ENCODE results near the gene YPEL4. TPM values are rescaled to one million over a fixed set of nuclear protein-coding genes. Genes with fewer than 3 reads are reported as not detected.

Gene YPEL4
- total RNA-seq, 1 donor from 2014 or later, result 5.3 TPM

DNA sequence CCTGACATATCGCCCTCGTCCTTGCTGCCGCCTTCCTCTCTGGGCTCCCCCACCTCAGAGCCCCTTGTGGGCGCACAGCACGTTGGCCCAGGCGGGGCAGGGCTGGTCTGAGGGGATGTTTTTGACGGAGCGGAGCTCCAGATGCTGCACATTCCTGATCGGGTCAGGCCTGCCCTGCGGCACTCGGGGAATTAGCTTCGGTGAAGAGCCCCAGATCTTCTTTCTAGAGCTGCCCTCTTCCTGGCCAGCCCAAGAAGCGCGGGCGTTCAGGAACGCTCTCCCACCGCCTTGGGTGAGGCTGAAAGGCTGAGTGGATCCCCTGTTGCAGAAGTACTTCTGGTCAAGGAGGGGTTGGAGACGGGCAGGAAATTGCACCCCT, 12.1 kb downstream of the YPEL4 start:
- FAIRE-seq (no peak), DNase-seq (ENCODE audit: low spot score in 2 of 2) (peak in 1 of 2 donors; percentile 30)

DNA sequence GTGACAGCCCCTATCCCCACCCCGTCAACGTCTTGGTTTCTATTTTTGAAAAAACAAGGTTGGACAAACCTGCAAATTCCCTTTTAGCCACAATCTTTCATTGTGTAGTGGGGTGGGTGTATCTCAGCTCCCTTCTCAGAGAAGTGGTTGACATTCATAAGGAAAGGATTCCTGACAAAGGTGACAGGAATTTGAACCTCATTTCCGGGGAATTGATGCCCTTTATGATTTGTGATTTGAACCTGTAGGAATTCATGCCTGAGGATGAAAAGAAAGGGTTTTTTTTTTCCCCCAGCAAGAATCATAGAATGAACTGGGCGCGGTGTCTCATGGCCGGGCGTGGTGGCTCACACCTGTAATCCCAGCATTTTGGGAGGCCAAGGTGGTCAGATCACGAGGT, 14.5 kb downstream of the YPEL4 start:
- no peak for FAIRE-seq
- no peak for DNase-seq (ENCODE audit: low spot score in 2 of 2)

DNA sequence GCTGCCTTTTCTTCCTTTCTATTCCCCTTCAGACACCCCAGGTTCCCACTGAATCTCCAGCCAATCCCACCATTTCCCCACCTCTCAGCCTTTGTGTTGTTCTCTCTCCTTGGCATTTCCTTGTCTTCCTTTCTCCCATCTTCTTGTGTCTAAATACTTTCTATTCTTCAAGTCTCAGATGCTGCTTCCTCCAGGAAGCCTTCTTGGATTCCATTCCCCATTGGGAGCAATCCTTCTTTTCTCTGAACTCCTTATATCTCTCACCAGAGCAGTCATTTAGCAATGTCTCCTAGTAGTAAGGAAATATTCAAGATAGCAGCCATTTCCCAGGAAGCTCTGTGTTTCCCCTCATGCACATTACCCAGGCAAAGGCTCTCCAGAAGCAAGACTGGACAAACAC, 15.4 kb downstream of the YPEL4 start:
- no peak for FAIRE-seq
- DNase-seq (ENCODE audit: low spot score in 2 of 2), result no peak

DNA sequence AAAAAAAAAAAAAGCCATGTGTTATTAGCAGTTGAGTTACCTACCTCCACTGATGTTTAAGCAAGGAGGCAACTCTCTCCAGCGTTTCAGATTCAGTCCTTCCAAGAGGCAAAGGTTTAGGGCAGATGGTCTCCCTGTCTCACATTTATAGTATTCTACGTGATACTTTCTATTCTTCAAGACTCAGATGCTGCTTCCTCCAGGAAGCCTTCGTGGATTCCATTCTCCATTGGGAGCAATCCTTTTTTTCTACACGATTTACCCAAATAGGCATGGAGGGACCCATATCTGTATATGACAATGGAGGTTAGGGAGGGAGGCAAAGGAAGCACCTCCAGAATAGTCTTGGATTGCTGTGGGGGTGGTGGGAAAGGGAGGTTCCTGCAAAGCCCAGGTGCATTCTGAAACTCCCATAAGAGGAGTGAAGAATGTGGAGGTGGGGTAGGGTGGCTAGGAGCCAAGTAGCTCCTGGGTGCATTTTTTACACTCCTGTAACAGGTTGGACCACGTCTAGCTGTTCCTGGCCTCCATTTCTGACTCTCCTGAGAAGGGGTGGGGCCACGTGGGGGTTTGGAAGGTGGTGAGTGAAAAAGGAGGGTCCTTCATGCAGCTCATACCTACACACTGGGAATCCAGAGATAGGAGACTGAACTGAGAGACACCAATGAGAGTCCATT, 16.2 kb downstream of the YPEL4 start:
- no peak for FAIRE-seq
- no peak for DNase-seq (ENCODE audit: low spot score in 2 of 2)

DNA sequence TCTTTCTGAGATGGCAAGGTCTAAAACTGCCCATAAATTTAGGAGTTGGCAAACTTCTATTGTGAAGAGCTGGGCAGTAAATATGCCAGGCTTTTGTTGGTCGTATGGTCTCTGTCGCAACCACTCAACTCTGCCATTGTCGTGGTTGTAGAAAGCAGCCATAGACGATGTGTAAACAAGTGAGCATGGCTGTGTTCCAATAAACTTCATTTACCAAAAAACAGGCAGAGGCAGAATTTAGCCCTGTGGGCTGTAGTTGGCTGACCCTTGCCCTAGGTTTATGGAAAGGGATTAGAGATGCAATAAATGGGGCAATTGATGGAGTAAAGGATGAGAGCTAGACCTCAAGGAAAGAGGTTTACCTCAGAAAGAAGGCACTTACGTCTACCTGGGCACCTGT, 17.6 kb downstream of the YPEL4 start:
- DNase-seq (ENCODE audit: low spot score in 2 of 2) (no peak), FAIRE-seq (no peak)

DNA sequence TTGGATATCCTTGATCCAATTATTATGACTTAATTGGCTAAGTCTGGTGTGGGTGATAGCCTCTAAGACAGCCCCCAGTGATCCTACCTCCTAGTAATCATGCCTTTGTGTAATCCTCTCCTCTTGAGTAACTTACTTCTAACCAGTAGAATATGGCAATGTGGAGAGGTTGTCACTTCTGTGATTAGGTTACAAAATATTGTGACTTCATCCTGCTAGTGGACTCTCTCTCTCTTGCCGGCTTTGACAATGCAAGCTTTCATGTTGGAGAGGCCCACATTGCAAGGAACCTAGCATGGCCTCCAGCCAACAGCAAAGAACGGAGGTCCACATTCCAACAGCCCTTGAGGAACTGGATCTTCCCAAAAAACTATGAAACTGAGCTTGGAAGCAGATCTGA, 19.5 kb downstream of the YPEL4 start:
- DNase-seq (ENCODE audit: low spot score in 2 of 2) (no peak), FAIRE-seq (no peak)

DNA sequence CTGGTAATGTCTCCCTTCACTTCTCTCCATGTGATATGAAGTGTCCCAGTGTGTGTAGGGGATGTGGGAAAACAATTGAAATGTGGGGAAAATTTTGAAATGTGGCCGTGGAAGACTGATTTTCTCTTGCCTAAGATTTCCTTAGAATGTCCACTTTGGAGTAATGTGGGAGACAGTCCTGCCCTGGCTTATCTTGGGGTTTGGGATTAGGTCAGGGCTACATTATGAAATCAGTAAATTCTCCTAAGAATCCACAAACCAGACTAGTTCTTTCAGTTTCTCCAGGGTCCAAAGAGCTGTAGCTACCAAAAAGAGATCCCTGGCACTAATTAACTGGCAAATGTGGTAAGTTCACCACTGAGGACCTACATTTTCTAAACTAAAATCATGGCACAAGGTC, 22.8 kb downstream of the YPEL4 start:
- DNase-seq (ENCODE audit: low spot score in 2 of 2), result no peak
- no peak for FAIRE-seq

DNA sequence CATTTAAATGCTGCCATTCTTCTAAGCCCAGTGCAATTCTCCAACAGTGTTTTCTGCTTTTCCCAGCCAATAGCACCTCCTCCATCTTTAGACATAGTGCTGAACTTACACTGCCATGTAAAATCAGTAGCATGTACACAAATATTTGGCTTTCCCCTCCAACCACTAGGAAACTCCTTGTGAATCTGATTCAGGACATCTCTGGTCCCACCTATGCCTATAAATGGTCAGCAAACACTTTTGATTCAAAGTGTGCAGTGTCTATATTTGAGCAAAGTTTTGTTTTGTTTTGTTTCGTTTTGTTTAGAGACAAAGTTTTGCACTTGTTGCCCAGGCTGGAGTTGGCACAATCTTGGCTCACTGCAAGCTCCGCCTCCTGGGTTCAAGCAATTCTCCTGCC, 24.8 kb downstream of the YPEL4 start:
- FAIRE-seq (no peak), DNase-seq (ENCODE audit: low spot score in 2 of 2) (no peak)

DNA sequence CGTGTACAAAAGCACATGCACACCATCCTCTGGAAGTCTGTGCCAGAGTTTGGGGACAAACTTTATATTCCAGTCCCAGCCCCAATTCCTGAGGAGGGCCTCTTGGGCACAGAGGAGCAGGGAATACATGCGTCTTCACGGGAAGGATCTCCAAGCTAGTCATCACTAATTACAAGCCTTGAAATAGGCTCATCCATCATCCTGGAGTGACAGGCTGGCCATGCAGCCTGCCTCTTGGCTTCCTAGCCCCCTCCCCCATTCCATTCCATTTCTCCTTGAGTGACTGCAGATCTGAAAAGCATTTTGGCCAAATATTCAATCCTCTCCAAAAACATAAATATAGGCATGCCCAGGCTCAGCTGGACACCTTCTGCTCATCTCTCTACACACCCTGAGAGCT, 27.4 kb downstream of the YPEL4 start:
- no peak for DNase-seq (ENCODE audit: low spot score in 2 of 2)
- no peak for FAIRE-seq

DNA sequence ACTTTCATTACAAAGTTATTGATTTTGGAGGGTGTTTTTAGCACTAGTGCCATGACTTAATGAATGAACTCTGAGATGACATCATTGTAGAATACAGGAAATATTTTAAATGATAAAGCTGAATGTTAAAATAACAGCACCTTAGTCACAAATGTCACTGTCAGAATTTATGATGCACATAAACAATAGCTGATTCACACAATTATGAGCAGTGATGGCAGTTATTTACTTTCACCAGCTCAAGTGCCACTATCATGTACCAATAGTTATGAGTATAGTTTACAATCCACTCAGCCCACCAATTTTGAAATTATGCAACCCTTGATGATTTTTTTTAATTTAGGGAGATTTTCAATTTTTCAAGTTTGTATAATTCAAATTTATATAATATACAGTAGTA, 29.2 kb downstream of the YPEL4 start:
- FAIRE-seq (no peak), DNase-seq (ENCODE audit: low spot score in 2 of 2) (no peak)

DNA sequence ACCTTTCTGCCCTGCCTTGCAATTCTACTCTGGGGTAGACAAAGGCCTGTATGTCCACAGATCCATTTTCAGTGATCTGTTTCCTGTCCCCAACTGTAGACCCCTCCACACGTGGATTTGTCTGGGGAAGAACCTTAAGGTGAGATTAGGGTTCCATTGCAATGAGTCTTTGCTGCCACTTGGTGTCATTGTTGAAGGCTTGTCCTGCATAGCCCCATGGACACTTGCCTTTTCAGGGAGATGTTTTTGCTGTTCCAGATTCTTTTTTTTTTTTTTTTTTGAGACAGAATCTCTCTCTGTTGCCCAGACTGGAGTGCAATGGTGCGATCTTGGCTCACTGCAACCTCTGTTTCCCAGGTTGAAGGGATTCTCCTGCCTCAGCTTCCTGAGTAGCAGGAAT, 30.4 kb downstream of the YPEL4 start:
- no peak for DNase-seq (ENCODE audit: low spot score in 2 of 2)
- no peak for FAIRE-seq

DNA sequence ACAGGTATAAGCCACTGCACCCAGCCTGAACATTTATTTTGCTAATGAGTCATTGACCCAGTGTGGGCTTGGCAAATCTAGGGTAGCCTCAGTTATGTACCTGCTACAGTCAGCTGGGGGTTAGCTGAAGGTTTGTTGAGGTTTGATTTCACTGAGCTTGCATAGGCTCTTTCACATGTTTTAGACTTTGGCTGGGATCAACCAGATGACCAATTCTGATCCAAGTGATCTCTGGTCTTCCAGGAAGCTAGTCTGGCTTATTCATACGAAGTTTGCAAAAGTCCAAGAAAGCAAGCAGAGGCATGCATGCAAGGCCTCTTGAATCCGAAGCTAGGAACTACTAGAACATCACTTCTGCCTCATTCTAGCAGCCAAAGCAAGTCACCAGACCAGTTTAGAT, 31.3 kb downstream of the YPEL4 start:
- no peak for DNase-seq (ENCODE audit: low spot score in 2 of 2)
- no peak for FAIRE-seq

DNA sequence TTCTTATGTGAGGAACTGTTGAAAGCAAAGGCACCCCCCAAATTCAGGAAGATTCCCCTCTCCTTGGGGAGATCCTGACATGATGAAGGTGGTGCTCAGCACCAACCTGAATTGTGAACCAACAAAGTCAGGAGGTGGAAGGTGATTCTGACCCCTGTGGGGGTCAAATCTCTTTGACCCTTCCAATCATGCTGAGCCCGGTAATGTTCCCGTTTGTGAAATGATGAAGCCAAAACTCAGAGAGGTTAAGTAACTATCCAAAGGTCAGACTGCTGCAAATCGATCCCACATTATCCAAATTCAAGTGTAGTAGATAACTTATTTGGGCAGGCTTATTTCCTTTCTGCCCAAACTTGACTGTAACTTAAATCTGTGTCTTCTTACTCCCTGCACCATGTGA, 33.1 kb downstream of the YPEL4 start:
- FAIRE-seq, result no peak
- DNase-seq (ENCODE audit: low spot score in 2 of 2), result no peak

DNA sequence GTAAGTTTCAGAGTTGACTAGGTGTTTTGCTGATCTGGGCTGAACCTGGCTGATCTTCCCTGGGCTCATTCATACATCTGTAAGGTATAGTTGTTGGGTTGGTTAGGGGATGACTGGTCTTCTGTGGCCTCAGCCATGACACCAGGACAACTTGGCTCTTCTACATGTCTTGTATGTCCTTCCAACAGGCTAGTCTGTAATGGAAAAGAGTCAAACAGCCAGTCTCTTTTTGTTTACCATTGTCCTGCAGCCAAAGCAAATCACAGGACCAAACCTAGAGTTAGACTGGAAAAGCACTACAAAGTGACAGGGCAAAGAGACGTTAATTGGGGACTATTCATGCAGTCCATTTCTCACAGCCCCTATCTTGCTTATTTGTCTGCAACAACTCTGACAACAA, 34.4 kb downstream of the YPEL4 start:
- FAIRE-seq, result no peak
- no peak for DNase-seq (ENCODE audit: low spot score in 2 of 2)

DNA sequence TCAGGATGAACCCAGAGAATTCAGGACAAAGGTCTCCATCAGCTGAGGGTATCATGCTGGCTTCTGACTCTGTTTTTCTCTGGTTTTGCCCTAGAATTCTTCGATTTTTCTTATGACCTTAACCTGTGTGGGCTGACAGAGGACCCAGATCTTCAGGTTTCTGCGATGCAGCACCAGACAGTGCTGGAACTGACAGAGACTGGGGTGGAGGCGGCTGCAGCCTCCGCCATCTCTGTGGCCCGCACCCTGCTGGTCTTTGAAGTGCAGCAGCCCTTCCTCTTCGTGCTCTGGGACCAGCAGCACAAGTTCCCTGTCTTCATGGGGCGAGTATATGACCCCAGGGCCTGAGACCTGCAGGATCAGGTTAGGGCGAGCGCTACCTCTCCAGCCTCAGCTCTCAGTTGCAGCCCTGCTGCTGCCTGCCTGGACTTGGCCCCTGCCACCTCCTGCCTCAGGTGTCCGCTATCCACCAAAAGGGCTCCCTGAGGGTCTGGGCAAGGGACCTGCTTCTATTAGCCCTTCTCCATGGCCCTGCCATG, 35.4 kb downstream of the YPEL4 start:
- FAIRE-seq (no peak), DNase-seq (ENCODE audit: low spot score in 2 of 2) (no peak)

DNA sequence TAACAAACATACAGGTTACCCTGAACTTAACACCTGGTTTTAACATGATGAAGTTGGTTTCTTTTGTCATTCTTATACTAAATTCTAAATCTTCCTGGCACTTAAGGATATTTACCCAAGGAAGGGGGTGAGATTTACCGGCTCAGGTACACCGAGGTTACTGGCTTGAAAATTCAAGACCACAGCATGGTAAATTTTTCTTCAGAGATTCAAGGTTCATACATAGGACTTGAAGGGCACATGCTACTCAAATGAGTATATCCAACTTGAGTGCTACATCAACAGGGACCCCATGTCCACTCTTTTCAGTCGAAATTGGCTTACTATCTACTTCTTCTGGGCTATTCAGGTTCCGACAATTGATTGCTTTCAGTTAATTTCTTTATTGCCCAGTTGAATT, 39.5 kb downstream of the YPEL4 start:
- DNase-seq (ENCODE audit: low spot score in 2 of 2), result no peak
- FAIRE-seq, result no peak

DNA sequence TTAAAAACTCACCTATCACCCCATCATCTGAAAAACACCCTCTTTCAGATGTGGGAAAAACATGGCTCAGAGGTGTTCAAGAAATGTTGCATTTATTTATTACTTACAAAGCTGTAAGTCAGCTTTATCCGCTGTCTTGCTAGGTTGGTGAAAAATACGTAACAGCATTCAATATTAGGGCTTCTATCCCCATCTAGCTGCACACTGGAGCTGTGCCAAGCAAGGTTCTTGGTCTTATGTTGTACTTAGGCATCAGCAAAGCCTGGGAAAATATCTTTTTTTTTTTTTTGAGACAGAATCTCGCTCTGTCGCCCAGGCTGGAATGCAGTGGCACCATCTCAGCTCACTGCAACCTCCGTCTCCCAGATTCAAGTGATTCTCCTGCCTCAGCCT, 44.7 kb downstream of the YPEL4 start:
- no peak for DNase-seq (ENCODE audit: low spot score in 2 of 2)
- FAIRE-seq, result no peak

DNA sequence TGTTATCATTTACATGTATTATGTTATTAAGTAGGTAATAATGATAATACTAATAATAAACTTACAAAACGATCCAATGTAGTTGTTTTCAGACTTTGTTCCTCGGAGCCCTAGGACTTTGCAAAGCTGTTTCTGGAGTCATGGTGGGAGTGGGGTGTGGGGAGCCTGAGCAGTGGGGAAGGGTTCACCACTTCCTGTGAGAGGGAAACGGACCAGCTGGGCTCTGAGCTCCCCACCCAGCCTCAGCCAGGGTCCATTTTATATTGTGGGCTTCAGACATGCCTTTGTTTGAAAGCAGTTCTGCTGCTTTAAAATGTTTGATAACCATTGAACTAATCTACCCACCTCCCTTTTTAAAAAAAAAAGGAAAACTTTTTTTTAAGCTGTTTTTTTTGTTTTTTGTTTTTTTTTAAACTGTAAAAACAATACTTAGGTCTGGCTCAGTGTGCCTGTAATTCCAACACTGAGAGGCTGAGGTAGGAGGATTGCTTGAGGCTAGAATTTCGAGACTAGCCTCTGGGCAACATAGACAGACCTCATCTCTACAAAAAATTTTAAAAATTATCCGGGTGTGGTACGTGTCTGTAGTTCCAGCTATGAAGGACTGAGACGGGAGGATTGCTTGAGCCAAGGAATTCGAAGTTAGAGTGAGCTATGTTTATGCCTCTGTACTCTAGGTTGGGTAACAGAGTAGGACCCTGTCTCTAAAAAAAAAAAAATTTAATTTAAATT, 45.2 kb downstream of the YPEL4 start:
- FAIRE-seq (no peak), DNase-seq (ENCODE audit: low spot score in 2 of 2) (no peak)

DNA sequence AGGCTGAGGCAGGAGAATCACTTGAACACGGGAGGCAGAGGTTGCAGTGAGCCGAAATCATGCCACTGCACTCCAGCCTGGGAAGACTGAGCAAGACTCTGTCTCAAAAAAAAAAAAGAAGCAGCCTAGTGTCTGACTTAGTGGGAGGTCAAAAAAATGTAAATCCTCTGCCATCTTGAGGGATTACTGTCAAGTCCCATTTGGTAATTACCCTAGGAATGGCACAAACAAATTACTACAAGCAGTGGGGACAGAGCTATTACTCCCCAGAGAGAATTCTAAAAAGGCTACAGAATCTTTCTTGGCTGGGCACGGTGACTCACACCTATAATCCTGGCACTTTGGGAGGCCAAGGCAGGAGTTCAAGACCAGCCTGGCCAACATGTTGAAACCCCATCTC, 48.4 kb downstream of the YPEL4 start:
- DNase-seq (ENCODE audit: low spot score in 2 of 2), result no peak
- FAIRE-seq, result no peak

DNA sequence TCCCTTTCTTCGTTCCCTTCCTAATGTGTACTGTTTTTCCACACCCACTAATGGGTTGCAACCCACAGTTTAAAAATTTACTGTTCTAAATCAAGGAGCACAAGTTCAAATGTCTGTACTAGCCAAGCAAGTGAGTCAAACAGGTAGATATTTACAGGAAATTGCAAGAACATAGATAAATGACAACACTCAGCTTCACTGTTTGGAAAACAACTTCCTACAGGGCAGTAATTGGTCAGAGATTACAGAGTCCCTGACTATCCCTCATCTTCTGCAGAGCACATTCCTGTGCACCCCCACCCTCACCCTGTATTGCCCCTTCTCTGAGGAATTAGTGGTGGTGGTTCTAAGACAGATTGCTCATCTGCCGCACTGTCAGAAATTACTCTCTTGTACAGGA, 50.3 kb downstream of the YPEL4 start:
- FAIRE-seq, result no peak

DNA sequence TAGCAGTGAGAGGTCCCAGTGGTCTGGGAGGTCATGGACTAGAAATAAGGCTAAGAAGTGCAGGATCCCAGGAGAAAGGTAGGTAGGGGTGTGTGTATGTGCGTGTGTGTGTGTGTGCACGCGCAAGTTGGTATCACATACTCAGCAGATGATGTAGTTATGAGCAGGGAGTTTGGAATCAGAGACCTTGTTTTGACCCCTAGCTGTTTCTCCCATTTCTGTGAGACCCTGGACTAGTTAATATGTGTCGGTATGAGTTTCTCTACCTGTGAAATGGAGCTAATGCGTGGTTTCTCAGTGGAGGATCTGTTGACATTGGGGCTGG, 50.9 kb downstream of the YPEL4 start:
- DNase-seq (ENCODE audit: low spot score in 2 of 2), result no peak
- FAIRE-seq, result no peak

More for the DNA sequence above, 50.3 kb downstream of the YPEL4 start:
- no peak for DNase-seq (ENCODE audit: low spot score in 2 of 2)

Measured in frontal cortex (tissue), 4 donors.